NT2/D1 (cell line): ENCODE measurements around the gene TAS2R3.

Experiments
- SUZ12 ChIP-seq: IDR thresholded peaks from 2 replicates; pipeline ENCODE4 v1.6.1; 2011; ENCODE audit not compliant: insufficient read length, insufficient read depth; ENCODE audit errors: extremely low read depth
- YY1 ChIP-seq: IDR thresholded peaks from 2 replicates; pipeline ENCODE4 v1.6.1; 2011; ENCODE audit not compliant: insufficient read length, insufficient read depth
- ZNF274 ChIP-seq: IDR thresholded peaks from 2 replicates; pipeline ENCODE4 v1.6.1; 2011; ENCODE audit warnings: mild to moderate bottlenecking, low read depth, low read length

DNA sequence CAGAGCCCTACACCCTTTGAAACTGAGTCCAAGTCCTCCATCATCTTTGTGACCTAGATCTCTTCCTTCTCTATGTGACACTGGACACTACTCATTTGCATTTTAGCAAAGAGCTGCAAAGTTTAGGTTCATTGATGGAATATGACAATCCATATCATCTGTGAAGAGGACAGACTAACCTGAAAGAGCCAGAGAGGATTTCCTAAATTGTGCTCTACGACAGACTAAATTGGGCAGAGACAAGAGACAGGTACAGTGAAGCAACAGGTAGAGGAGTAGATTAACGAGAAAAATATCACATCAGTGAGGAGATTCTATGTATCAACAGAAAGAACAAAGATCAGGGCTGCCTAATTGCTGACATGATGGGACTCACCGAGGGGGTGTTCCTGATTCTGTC, at the start of gene TAS2R3:
- TF ChIP-seq SUZ12, result no peak
- TF ChIP-seq ZNF274, result no peak
- TF ChIP-seq YY1, result no peak
